Left hindlimb (tissue), 1 donor: ENCODE measurements around the gene TTC23.
"Not testable (repeated sequence)": the region's sequence is repeated elsewhere in the genome, so short reads cannot be mapped to it uniquely, and the experiment has no call there.

ENCODE experiments used
- DNase-seq: peaks from one replicate; pipeline ENCODE4 v3.0.0-alpha.2; 2018

TTC23 gene

DNA sequence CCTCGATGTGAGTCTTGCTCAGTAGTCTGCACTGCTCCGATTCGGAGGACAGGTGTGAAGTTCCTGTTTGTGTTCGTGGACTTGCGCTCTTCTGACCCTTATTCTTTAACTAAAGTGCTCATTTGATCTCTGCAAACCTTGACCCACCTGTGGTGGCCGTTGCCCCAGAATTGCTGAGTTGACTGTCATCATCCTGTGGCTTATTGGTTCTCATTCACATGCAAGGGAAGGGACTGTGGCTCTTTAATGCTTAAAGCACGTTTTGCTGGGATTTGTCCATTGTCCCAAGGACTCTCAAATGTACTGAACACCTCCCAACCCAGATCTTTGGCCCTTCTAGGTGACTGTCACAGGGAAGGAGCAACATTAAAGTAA lies 131.1 kb downstream of the TTC23 start:
- no peak for DNase-seq

DNA sequence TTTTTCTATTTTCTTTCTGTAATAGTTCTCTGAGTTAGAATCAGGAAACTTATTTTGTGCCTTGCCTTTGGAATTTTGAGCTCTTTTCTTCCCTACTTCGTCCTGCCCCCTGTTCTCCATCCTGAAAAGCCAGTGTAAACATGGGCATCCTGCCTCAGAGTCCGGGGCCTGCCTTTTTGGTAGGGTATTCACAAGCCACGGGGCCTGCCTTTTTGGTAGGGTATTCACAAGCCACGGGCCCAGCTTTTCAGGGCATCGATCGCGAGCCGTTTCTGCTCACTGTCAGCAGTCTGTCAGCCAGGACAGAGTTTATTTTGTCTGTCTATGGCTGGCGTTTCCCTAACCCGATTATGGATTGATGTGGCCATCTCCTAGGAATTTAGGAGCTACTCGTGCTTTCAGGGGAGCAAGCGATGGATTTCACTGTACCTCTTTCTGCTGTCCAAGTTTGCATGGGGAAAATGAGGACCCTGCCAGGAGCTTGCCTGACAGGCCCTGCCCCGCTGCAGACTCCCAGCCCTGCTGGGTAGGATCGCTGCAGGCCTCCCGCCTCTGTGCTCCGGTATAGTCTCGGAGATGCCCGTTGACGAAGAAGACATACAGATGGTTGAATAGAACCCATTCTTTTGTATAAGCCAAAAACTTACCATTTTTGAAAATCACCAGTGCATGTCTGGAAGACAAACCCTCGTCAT lies 131.7 kb downstream of the TTC23 start:
- DNase-seq, result no peak

DNA sequence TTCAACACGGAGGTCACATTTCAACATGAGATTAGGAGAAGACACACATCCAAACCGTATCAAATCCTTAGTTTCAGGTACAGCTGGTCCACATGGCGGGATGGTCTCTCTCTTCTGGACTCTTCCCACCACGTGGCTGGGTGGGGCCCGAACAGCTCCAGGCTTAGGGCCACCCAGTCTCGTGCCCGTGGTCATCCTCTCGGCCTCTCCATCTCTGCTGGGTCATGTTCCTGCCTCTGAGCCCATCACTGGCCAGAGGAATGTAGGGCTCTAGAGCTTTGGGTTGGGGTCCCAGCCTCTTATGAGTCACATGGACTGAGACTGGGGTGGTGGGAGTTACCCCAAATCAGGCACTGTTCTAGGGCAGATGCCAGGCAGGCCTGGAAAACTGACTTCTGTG lies 132.3 kb downstream of the TTC23 start:
- DNase-seq, result no peak

DNA sequence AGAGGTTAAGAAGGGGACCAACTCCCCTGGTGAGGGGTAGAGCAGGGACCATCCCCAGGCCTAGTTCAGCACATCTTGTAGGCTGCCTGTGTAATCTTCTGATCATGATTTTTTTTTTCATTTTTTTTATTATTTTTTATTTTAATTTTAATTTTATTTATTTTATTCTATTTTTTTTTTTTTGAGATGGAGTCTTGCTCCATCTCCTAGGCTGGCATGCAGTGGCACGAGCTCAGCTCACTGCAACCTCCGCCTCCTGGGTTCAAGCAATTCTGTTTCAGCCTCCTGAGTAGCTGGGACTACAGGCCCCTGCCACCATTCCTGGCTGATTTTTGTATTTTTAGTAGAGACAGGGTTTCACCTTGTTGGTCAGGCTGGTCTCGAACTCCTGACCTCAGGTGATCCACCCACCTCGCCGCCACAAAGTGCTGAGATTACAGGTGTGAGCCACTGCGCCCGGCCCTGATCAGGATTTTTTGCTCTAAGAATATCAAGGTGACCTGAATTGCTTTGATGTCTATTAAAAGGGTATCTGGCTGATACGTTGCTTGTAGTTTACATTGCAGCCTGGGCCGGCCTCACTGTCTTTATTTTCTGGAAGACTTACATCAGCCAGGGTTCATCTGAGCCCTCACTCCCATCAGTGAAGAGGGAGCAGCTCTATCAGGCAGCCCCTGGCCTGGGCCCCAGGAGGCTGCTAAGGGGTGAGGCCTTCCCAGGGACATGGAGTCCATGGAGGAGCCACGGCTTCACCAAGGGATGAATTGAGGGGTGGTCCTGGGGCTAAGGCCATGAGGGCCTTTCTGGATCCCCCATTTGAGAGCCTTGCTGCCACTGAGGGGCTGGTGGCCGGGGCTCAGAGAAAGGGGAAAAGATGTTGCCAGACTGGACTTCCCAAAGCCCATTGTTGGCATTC lies 133.8 kb downstream of the TTC23 start:
- no peak for DNase-seq

DNA sequence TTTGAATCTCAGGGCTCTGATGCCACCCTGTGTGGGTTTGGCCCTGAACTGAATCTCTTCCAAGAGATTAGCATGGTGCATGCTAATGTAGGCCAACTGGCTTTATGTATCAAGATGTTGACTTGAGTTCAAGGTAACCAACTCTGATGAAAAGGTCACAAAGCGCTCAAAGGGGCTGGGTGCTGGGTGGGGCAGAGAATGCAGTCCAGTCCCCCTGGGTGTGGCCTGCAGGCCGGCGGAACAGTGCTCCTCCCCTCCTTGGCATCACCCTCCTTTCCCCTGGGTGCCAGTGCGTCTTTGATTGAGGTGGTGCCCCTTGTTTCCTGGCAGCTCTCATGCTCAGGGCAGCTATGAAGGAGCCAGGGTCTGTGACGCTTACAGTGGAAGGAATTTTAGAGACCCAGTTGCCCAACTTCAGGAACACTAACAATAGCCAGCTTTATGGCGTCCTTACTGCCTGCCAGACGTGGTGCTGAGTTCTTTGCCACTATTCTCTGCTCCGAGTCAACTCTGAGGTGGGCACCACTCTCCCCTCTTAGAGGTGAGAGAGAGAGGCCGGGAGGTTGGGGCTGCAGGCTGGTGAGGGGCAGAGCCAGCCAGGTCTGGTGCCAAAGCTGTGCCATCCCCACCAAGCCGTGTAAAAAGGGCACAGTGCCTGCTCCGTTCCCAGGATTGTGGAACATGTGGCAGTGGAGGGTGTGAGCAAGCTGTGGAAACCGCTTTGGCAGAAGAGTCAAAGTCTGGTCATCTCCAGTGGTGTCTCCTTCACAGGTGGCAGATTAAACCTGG lies 134.7 kb downstream of the TTC23 start:
- DNase-seq, result no peak

DNA sequence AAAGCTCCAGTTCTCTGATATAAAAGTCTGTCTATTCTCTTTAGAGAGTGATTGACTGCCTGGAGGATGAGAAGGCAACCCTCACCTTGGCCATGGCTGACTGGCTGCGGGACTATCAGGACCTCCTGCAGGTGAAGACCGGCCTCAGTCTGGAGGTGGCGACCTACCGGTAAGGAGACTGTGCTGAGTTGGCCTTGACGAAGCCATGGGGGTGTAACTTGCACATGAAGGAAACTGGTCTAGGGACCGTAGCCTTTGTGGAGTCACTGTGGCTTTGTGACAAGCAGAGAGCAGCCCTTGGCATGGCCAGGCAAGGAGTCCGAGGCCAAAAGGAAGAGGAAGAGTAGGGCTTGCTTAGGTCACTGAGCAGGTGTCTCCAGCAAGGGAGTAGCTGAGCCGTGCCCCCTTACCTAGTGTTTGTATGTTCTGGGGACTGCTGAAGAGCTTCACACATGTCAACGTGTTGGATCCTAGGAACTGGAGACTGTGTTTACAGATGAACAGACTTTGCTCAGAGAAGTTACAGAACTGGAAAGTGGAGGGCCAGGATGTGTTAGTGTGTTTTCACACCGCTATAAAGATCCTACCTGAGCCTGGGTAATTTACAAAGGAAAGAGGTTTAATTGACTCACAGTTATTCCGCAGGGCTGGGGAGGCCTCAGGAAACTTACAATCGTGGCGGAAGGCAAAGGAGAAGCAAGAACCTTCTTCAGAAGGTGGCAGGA lies 135.7 kb downstream of the TTC23 start:
- DNase-seq, result no peak

DNA sequence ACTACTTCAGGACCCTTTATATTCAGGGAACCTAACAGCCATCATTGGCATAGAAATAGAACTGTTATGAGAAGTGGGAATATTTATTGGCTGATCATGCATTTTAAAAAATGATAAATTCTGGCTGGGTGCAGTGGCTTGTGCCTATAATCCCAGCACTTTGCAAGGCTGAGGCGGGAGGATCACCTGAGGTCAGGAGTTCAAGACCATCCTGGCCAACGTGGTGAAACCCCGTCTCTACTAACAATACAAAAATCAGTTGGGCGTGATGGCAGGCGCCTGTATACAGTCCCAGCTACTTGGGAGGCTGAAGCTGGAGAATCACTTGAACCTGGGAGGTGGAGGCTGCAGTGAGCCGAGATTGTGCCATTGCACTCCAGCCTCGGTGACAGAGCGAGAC lies 137.7 kb downstream of the TTC23 start:
- DNase-seq, result not testable (repeated sequence)

DNA sequence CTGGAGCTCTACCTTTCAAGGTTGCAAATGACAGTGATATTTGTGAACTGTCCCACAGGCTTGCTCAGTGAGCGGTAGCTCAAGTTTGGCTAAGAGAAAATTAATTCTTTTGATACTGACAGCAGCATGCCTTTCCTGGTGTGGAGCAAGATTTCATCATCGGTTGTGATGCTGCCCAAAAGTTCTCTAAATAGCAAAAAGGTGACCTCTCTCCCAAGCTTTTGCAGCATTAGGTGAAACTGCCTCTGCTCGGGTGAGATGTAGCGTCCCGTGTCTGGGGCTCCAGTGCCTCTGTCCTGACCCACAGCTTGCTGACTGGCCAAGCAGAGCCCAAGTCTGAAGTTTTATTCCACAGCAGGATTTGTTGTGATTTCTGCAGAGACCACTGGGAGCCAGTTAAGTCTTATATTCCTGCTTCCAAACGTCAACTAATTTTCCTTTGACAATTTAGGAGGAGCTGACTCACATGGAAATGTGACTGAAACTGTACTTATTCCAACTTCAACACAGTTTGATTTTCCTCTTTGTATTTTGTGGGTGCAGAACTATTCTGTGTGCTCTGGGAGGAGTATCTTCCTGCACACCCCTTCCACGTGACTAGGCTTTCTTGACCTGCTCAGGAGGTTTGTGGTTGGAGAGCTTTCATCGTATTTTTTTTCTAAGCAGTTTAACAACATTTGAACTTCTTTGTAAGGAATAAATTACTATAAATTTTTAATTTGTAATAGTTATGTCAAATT lies 138.6 kb downstream of the TTC23 start:
- DNase-seq, result no peak

DNA sequence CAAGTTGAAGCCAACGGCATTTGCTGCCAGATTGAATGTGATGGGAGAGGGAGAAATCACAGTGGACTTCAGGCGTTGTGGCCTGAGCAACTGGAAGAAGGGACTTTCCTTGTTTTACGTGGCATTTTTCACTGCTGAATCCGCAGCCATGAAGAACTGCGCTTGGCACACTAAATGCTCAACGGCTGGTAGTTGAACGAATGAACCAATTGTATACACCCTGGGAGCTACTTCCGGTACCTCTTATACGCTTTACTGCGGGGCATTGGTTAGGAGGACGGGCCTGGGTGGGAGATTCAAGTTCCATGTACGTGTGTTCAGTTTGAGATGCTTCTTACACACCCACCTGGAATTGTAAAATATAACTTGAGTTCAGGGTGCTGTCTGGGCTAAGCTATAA lies 139.3 kb downstream of the TTC23 start:
- no peak for DNase-seq

DNA sequence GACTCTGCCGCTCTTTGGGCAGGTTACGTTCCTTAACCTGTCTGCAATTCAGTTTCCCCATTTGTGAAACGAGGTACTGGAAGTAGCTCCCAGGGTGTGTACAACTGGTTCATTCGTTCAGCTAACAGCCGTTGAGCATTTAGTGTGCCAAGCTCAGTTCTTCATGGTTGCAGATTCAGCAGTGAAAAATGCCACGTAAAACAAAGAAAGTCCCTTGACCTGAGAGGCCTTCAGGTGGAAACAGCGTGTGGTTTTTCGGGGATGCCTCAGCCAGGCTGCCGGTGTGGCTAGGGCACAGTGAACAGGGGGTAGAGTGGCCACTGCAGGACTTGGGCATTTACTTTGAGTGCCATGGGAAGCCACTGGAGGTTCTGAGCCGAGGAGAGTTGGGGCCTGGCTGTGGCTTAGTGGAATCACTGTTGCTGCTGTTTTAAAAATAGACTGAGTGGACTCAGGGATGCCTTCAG lies 139.8 kb downstream of the TTC23 start:
- no peak for DNase-seq

DNA sequence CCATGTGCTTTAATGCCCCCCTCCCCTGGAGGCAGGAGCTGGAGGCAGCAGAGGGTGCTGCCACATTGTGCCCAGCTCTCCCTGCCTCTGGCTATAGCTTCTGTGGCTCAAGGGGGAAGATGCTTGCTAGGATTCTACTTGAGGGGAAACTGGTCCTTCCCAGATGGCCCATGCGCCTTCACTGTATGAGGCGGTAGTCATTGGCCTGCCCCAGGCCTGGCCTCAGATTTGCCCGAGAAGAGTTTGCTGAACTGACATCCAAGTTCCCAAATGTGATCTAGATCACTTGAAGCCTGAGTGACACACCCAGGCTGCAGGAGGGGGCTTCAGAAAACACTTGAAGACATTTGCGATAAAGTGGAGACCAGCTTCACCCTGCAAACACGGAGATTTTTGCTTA lies 140.4 kb downstream of the TTC23 start:
- no peak for DNase-seq

DNA sequence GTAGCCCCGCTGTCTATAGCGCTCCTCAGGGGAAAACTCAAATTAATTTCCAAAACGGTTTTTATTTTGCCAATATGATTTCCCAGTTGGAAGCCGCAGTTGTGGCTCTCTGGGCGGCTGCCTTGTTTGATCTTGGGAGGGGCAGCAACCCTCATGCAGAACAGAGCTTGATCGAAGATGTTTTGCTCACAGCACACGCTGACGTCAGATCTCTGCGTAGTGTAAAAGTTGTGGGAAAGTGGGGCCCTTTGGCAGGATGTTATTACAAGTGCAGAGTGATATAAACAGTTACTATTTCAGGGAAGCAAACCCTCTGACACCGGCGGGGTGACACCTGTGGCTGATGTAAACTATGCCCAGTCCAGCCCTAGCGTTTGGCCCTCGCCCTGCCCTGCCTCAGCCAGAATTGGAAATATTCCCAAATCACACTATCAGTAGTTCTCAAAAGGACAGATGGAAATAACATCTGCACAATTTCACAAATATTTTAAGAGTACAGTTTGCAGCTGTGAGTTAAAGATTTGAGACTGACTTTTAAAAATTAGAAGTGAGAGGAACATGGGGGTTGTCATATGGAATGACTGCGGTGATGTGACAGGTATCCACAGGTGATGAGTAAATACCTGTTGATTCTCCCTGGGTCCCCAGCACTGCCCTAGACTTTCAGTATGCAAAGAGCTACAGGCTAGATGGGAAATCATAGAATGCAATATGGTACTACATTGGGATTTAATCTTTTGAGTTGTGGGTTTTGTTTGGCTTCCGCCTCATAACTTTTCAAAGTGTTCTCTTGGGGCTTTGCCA lies 142.8 kb downstream of the TTC23 start:
- no peak for DNase-seq

DNA sequence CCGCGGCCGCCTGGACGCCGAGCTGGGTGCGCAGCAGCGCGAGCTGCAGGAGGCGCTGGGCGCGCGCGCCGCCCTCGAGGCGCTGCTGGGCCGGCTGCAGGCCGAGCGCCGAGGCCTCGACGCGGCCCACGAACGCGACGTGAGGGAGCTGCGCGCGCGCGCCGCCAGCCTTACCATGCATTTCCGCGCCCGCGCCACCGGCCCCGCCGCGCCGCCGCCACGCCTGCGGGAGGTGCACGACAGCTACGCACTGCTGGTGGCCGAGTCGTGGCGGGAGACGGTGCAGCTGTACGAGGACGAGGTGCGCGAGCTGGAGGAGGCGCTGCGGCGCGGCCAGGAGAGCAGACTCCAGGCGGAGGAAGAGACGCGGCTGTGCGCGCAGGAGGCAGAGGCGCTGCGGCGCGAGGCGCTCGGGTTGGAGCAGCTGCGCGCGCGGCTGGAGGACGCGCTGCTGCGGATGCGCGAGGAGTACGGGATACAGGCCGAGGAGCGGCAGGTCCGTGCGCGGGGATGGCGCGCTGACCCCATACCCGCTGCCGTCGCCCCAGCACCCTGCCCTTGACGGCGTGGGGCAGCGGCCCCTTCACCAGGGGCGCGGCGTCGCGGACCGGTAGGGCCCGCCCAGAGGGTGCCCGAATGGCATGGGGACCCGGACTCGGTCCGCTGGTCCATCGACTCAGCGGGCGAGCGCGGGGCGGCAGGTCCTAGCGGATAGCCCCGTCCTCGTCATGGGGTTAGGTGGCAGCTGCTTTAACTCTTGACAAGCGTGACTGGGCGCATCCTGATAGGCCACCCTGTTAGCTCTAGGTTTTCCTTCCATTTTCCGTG lies 143.7 kb downstream of the TTC23 start:
- DNase-seq, result peak; percentile 76

DNA sequence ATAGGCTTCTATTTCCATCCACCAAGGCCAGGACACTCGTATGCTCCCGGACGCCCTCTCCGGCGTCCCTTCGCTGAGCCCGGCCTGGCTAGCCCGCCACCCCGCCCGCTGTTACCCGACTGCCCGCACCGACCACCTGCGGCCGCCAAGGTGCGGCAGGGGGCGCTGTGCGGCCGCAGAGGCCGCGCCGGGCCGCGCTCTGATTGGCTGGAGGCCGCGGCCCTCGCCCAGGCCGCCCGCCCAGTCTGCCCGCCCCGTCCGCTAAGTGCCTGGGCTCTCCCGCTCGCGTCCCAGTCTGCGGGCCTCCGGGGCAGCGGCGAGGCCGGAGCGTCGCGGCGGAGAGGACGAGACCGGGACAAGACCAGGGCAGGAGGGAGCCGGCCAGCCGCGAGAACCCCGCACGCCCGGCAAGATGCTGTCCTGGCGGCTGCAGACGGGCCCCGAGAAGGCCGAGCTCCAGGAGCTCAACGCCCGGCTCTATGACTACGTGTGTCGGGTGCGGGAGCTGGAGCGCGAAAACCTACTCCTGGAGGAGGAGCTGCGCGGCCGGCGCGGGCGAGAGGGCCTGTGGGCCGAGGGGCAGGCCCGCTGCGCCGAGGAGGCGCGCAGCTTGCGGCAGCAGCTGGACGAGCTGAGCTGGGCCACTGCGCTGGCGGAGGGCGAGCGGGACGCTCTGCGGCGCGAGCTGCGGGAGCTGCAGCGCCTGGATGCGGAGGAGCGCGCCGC lies 144.4 kb downstream of the TTC23 start, which contains the start of gene SYNM:
Gene SYNM, plus strand, starts transcription at position 293 of the 726 bp plus-strand sequence. Its CDS starts 120 bp downstream, at position 413.
- peak; percentile 83 for DNase-seq

DNA sequence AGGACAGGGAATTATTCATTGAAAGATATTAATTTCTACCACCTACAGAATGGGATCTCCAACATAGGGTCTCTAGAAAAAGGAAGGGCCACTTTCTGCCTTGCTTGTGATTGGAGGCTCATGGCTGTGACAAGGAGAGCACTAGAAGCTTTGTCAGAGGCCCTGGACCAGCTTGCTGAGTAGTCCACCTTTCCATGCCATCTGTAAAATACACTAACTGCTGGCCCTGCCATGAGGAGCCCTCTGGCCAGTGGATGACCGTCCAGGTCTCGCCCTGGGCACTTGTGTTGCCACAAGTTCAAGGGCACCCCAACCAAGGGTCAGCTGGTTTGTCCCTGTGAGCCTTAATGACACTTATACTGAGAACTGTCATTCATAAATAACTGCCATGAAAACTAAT lies 146.1 kb downstream of the TTC23 start:
- no peak for DNase-seq

DNA sequence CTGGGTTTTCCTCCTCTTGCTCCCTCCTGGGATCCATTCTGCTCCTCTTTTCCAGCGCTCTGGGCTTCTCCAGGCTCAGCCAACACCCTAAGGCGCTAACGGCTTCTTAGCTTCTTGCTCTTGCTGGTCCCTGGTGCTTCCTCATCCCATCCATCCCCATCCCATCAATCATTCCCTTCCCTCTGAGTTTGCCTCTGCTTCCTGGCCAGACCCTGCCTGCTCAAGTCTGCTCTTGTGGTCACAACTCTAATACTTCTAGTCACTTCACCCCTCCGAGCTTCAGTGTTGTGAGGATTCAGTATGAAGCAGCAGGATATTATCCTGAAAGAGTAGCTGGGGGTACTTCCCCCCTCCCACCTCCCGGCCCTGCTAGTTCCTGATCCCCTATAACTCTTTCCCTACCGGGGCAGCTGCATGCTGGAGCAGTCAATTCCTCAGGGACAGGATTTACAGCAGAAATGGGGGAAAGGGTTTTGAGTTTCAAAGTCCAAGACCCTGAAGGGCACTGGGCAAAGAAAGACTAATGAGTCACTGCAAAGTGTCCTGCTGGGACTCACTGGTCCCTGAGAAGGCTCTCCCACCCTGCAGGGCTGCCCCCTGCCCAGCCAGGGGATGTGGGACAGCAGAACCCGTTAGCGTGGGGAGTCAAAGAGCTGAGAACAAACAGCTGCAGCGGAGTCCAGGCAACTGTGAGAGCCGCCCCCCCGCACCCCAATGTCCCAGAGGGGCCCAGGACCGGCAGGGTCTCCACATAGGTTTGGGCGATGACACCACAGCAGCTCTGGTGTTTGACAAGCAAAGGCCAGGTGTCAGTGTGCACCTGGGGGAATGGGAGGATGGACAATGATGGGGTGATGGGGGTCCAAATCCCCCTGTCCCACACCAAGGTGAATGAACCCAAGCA lies 146.8 kb downstream of the TTC23 start:
- DNase-seq, result no peak

DNA sequence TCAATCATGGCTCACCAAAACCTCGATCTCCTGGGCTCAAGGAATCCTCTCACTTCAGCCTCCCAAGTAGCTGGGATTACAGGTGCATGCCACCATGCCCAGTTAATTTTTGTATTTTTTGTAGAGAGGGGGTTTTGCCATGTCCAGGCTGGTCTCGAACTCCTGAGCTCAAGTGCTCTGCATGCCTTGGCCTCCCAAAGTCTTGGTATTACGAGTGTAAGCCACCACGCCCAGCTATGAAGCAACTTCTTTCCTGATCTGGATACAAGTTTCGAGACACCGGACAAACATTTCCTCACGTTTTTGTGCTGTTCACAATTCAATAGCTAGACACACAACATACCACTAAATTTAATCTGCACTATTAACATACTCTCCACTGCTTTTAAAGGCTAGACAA lies 147.9 kb downstream of the TTC23 start:
- DNase-seq, result no peak
